ENCODE measurements around the gene SV2B. TPM values are rescaled to one million over a fixed set of nuclear protein-coding genes. Genes with fewer than 3 reads are reported as not detected.

The SV2B gene
- total RNA-seq, 1 experiment from 2014 or later = not detected

GRCh38 chr15:91068966-91069365 lies 31.1 kb upstream of the SV2B start:
- CTCF ChIA-PET = no interaction called here
- Histone ChIP-seq H2AFZ (ENCODE audit: low read length) (no peak overlapping the region), H3K79me2 (ENCODE audit: low read length) (no peaks in the 10 kb centered on the region), H4K20me1 (ENCODE audit: low read length) (no peaks in the 10 kb centered on the region), H3K4me3 (ENCODE audit: low read length) (no peak overlapping the region), H3K27me3 (ENCODE audit: low read length) (peaks cover 37% of the 10 kb centered on the region), H3K9me2 (replicated peaks; ENCODE audit: low read length) (no peaks in the 10 kb centered on the region), H3K9me3 (ENCODE audit: low read length) (peaks cover 3% of the 10 kb centered on the region; the same call in 1 of the 2 replicates), H3K27ac (ENCODE audit: low read length) (no peak overlapping the region), H3K4me1 (ENCODE audit: insufficient read depth, low read length) (no peaks in the 10 kb centered on the region), H3F3A (ENCODE audit: low read length, unreplicated experiment) (no peaks in the 10 kb centered on the region), H3K36me3 (ENCODE audit: low read depth, low read length) (no peaks in the 10 kb centered on the region), H3K4me2 (ENCODE audit: low read length) (no peak overlapping the region), H3K9ac (ENCODE audit: low read length) (no peak overlapping the region)
- ATAC-seq (no peak), DNase-seq (no peak)
- no TSS peak for BruUV-seq (replicated peaks)
- POLR2A ChIA-PET (ENCODE audit: unreplicated experiment) = no interaction called here
- intact Hi-C loops (cut with micrococcal nuclease) = no loop called here
- no peak for TF ChIP-seq EZH2 (IDR thresholded peaks at IDR 0.05; ENCODE audit: low read length, unreplicated experiment)
- peak; percentile 34 for TF ChIP-seq CTCF (conservative IDR thresholded peaks at IDR 0.05; ENCODE audit: low read depth, low read length)

- no peaks in the 10 kb centered on the region for H4K20me1 ChIP-seq (ENCODE audit: low read length)
- no peaks in the 10 kb centered on the region for H3K36me3 ChIP-seq (ENCODE audit: low read depth, low read length)
- intact Hi-C loops (cut with micrococcal nuclease) = no loop called here
- H2AFZ ChIP-seq (ENCODE audit: low read length) = no peak overlapping the region
- no peak overlapping the region for H3K9ac ChIP-seq (ENCODE audit: low read length)
- H3K9me2 ChIP-seq (replicated peaks; ENCODE audit: low read length) = no peaks in the 10 kb centered on the region
- H3K79me2 ChIP-seq (ENCODE audit: low read length) = no peaks in the 10 kb centered on the region
- BruUV-seq (replicated peaks) = no TSS peak
- no peak overlapping the region for H3K4me3 ChIP-seq (ENCODE audit: low read length)
- no peak for DNase-seq
- no peak overlapping the region for H3K27ac ChIP-seq (ENCODE audit: low read length)
- TF ChIP-seq EZH2 (IDR thresholded peaks at IDR 0.05; ENCODE audit: low read length, unreplicated experiment) (no peak), EZH2phosphoT487 (IDR thresholded peaks at IDR 0.05; ENCODE audit: borderline replicate concordance, low read length) (no peak), CTCF (conservative IDR thresholded peaks at IDR 0.05; ENCODE audit: low read depth, low read length) (no peak)
- no peak overlapping the region for H3K4me2 ChIP-seq (ENCODE audit: low read length)
- ChIA-PET POLR2A (ENCODE audit: unreplicated experiment) (no interaction called here), CTCF (no interaction called here)
- no peaks in the 10 kb centered on the region for H3F3A ChIP-seq (ENCODE audit: low read length, unreplicated experiment)
- H3K9me3 ChIP-seq (ENCODE audit: low read length) = no peaks in the 10 kb centered on the region
- H3K27me3 ChIP-seq (ENCODE audit: low read length) = peaks cover 37% of the 10 kb centered on the region
- no peaks in the 10 kb centered on the region for H3K4me1 ChIP-seq (ENCODE audit: insufficient read depth, low read length)
- ATAC-seq = no peak
Measured at GRCh38 chr15:91070872-91071271, 29.2 kb upstream of the SV2B start.

- POLR2A ChIA-PET (ENCODE audit: unreplicated experiment) = no interaction called here
- CTCF ChIA-PET = no interaction called here
- Histone ChIP-seq H3K27ac (ENCODE audit: low read length) (no peak overlapping the region), H3K9me2 (replicated peaks; ENCODE audit: low read length) (no peaks in the 10 kb centered on the region; the same call in 1 of the 2 replicates), H3K4me2 (ENCODE audit: low read length) (no peak overlapping the region), H3K9ac (ENCODE audit: low read length) (no peak overlapping the region), H3F3A (ENCODE audit: low read length, unreplicated experiment) (no peaks in the 10 kb centered on the region), H3K4me3 (ENCODE audit: low read length) (no peak overlapping the region), H3K27me3 (ENCODE audit: low read length) (peaks cover 34% of the 10 kb centered on the region), H3K4me1 (ENCODE audit: insufficient read depth, low read length) (no peaks in the 10 kb centered on the region), H2AFZ (ENCODE audit: low read length) (no peak overlapping the region), H3K79me2 (ENCODE audit: low read length) (no peaks in the 10 kb centered on the region), H4K20me1 (ENCODE audit: low read length) (no peaks in the 10 kb centered on the region), H3K9me3 (ENCODE audit: low read length) (no peaks in the 10 kb centered on the region), H3K36me3 (ENCODE audit: low read depth, low read length) (no peaks in the 10 kb centered on the region)
- no peak for DNase-seq
- no peak for TF ChIP-seq CTCF (conservative IDR thresholded peaks at IDR 0.05; ENCODE audit: low read depth, low read length)
- no peak for TF ChIP-seq EZH2phosphoT487 (IDR thresholded peaks at IDR 0.05; ENCODE audit: borderline replicate concordance, low read length)
- TF ChIP-seq EZH2 (IDR thresholded peaks at IDR 0.05; ENCODE audit: low read length, unreplicated experiment) = no peak
- BruUV-seq (replicated peaks) = no TSS peak
- no peak for ATAC-seq
- intact Hi-C loops (cut with micrococcal nuclease) = no loop called here
Measured at GRCh38 chr15:91072161-91072560, 27.9 kb upstream of the SV2B start.
